ENCODE measurements around the gene NBAS.

DNA sequence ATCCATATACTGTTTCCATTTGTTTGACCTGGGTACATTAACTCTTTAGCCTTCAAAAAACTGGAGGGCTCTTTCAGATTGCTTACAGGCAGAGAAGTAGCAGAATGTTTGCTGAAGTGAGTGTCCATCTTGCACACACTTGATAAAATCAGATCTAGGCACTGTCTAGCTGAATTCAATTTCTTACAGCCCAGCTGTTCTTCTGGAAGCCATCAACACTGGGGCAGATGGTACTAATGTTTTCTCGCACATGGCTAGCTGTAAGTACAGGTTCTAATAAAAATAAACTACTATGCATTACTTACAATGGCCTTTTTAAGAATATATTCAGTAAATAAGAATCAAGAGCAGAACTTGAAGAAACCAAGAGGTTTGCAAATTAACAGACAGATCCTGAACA is 175.9 kb downstream of the NBAS start:
- TF ChIP-seq POLR2A (IDR thresholded peaks at IDR 0.05; ENCODE audit: low read length) (no peak), GATA1 (IDR thresholded peaks at IDR 0.05; ENCODE audit: low read depth, low read length) (no peak)
